GF-D8 (cell line): Measurements from ENCODE around the gene TSPAN17.
"Not testable (repeated sequence)": the region's sequence is repeated elsewhere in the genome, so short reads cannot be mapped to it uniquely, and the experiment has no call there.

ENCODE experiments used
- DNase-seq: peaks from one replicate; lab custom pipeline; 2025; lab: John Stamatoyannopoulos, UW

The TSPAN17 gene

GRCh38 chr5:176679365-176680225, 32.3 kb downstream of the TSPAN17 start:
- DNase-seq, result no peak

GRCh38 chr5:176680226-176680563, 32.9 kb downstream of the TSPAN17 start:
- no peak for DNase-seq

- no peak for DNase-seq
Observed at GRCh38 chr5:176682016-176682531, 34.8 kb downstream of the TSPAN17 start.

DNA sequence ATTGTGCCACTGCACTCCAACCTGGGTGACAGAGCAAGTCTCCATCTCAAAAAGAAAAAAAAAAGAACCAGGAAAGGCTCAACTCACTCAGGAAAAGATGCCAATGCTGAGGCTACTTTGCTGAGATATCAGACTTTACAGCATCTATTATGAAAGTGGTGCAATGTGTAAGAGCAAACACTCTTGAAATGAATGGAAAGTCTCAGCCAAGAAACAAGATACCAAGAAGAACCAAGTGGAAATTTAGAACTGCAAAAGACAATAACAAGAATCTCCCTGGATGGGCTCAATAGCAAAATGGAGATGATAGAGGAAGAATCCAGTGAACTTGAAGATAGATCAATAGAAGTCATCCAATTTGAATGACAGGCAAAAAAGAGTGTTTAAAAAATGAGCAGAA, 37.7 kb downstream of the TSPAN17 start:
- no peak for DNase-seq

DNA sequence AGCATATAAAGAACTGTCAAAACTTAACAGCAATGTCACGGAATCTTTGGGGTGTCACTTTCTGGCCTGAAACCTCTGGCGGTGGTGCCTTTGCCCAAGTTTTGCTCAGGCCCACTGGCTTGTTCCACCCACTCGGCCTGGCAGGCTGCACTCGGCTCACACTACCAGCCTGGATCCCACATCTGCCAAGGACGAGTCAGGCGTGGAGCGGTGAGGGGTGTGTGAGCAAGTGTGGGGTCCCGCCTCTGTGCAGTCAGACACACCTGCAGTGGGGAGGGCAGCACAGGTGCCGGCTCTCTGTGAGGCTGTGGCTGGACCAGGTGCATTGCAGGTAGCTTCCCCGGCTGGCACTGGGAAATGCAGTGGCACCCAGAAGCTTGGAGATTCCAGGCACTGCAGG, 40.0 kb downstream of the TSPAN17 start:
- DNase-seq, result no peak

- DNase-seq, result no peak
Observed at GRCh38 chr5:176687881-176688280, 40.6 kb downstream of the TSPAN17 start.

- no peak for DNase-seq
Observed at GRCh38 chr5:176690911-176691310, 43.6 kb downstream of the TSPAN17 start.

DNA sequence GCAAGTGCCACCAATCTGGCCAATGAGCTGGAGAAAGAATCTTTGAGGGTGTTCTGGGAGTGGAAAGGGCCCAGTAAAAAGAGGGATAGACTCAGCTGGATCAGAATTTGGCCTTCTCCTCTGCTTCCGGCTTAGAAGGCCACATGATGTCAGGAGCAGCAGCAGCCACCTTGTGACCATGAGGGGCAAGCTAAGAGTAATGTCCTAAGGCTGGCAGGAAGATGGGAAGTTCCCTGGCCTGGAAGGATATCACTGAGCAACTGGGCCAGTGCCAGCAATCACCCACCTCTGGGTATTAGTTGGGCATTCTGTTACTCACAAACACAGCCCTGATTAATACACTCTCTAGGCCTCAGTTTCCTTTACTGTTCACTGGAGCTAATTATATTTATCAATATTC, 44.2 kb downstream of the TSPAN17 start:
- DNase-seq, result no peak

GRCh38 chr5:176692326-176692725, 45.0 kb downstream of the TSPAN17 start:
- no peak for DNase-seq

DNA sequence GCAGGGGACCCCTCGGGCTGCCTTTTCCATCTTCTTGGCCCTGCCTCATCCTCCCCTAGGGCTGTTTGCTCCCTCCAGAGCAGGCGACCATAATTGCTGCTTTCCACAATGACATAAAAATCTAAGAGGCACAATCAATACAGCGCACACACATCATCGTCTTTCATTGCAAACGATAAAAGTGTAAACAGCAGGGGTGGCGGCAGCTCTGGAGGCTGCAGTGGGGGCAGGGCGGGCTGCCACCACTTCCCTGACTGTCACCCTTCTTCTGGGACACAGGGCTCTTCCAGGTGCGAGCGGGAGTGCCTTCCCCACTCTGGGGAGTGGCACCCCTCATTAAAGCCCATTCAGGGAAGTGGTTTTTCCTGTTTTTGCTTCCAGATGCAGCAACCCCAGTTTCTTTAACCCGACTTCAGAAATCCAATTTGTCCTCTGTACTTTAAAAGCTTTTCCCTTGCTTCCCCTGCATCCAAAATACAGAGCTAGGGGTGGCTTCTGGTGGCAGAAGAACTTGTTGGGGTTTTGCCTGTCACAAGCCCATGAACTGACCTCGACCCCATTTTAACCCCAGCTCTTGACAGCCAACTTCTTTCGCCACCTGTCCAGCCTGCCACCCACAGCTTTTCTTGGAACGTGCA, 45.7 kb downstream of the TSPAN17 start:
- no peak for DNase-seq

DNA sequence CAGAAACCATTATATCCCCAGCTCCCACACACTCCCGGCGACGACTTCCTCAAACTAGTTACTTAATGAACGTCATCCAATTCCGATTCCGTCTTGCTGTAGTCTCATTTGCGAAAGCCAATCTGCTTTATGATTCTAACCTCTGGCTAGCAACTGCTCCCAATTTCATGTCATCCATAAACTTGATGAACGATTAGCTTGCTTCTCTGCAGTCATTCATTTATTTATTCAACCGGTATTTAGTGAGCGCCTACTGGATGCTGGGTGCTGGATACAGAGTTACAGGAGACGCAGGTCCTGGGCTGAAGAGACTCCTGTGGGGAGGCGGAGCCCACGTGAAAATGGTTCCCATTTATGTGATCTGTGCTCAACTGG, 46.2 kb downstream of the TSPAN17 start:
- DNase-seq, result peak; percentile 53

DNA sequence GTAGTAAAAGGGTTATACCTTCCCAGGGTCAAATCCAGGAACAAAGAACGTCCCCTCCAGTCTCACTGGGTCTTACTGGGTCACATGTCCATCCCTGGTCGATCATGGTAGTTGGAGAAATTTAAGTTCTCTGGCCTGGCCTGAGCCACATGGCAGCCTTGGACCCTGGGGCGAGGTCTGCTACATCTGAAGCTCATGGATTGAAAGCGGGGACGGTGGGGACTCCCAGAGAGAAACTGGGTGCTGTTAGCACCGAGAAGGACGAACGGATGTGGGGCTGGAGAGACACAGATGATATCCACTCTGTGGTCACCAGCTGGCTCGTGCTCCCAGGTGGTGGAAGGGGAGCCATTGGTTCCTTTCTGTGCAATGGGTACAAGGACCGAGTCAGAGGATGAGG, 46.9 kb downstream of the TSPAN17 start:
- no peak for DNase-seq

DNA sequence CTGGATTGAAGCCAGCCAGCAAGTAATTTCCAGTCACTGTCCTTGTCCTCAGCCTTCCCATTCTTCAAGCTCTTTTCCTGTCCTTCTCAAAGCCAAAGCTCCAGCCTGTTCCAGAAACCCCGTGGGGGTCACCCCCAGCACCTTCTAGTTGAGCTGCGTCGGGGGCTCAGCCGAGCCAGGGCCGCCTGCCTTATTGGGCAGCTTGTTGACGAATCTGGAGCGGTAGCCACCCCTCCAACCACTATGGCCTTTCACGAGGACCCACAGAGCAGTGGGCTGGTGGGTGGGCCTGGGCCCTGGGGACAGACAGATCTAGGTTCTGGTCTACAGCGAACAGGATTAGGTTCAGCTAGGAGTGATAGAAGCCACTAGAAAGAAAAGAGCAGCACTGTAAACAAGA, 47.3 kb downstream of the TSPAN17 start:
- no peak for DNase-seq

GRCh38 chr5:176695073-176695472, 47.8 kb downstream of the TSPAN17 start:
- no peak for DNase-seq

- DNase-seq, result no peak
Observed at GRCh38 chr5:176697267-176697933, 50.1 kb downstream of the TSPAN17 start.

GRCh38 chr5:176697934-176698538, 50.8 kb downstream of the TSPAN17 start:
- no peak for DNase-seq

GRCh38 chr5:176699446-176699845, 52.2 kb downstream of the TSPAN17 start:
- DNase-seq, result not testable (repeated sequence)

DNA sequence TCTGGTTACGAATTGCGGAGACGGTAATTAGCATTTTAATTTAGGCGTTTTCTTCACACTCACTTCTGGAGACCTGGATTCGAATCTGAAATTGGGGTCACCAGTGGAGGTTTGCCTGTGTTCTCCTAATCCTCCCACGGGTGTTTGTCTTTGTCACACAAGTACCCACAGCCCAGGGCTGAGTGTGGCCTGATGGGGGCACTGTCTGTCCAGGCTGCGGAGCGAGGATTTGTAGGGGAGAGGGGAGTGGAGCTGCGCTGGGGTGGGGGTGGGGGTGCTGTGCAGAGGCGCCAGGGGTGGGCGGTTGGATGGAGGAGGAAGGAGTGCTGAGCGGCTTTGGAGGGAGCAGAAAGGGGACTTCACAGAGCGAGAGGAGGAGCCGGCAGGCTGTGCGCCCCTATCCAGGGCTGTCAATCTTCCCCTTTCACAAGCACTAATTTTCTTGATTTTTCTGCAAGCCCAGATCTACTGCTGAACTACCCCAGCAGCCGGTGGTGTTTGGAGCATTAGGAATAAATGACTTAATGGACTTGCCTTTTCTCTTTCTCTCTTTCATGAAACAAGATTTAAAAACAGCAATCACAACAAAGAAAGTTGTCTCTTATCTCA, 53.1 kb downstream of the TSPAN17 start:
- no peak for DNase-seq

DNA sequence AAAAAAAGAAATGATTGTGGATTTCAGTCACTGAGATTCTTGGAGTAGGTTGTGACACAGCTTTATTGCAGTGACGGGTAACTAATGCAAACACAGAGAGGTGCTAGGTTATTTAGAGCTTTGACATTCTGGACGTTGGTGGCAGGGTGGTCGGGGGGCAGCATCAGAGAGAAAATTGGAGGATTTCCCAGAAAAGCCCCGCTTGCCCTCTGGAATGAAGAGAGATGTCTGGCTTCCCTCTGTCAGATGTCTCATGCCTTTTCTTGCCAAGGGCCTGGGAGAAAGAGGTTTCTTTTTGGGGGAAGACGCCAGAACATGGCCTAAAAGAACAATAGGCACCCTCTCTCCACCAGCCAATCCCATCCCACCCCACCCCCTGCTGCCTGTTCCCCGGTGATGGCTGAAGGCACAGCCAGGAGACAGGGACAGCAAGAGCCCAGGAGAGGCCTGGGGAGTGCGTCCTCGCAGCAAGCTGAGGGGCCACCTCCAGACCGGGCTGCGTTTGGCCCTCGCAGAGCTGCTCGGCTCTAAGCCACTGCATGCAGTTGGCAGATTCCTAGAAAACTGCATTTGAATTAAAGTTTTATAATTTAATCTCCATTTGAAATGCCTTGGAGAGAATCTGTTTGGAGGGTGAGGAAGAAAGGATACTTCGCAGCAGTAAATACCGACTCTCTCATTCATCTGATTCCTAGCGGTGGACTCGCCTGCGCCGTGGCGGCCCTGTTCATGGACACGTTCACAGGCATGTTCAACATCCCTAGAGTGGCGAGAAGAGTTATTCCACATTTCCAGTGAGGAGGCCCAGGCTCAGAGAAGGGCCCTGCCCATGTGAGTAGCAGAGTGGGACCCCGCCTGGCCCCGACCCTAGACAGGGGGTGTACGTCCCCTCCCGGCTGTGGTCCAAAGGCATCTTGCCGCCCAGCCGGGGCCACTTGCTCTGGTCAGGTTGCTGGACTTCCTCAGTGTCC, 55.7 kb downstream of the TSPAN17 start:
- no peak for DNase-seq

GRCh38 chr5:176703857-176704256, 56.6 kb downstream of the TSPAN17 start:
- no peak for DNase-seq

DNA sequence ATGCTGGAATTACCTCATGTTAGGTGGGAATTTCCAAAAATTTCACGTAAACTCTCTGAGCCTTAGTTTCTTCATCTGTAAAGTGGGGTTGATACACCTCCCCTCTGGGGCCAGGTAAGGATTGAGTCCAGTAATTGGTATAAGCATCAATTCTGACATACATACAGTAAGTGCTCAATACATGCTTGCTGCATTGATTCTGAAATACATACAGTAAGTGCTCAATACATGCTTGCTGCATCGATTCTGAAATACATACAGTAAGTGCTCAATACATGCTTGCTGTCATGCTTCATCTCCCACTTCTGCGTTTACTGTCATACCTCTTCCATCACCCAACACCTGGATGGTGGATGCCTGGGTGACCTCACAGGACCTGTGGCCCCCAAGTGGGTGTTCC, 57.1 kb downstream of the TSPAN17 start:
- DNase-seq, result no peak
